Activated CD8-positive, alpha-beta memory T cell treated with anti-CD3 and anti-CD28 coated beads, Interleukin-2, amount 50 U/mL, for 1 hour (primary cell): ENCODE results near the gene SLC12A7.

Experiments
- DNase-seq: peaks from one replicate; pipeline ENCODE4 v3.0.0-alpha.2; 2020; ENCODE audit errors: extremely low read depth

Gene SLC12A7

GRCh38 chr5:1050423-1051365, 61.2 kb downstream of the SLC12A7 start:
- no peak for DNase-seq

GRCh38 chr5:1048861-1049838, 62.7 kb downstream of the SLC12A7 start:
- DNase-seq: no peak

GRCh38 chr5:1048162-1048721, 63.6 kb downstream of the SLC12A7 start:
- no peak for DNase-seq

DNA sequence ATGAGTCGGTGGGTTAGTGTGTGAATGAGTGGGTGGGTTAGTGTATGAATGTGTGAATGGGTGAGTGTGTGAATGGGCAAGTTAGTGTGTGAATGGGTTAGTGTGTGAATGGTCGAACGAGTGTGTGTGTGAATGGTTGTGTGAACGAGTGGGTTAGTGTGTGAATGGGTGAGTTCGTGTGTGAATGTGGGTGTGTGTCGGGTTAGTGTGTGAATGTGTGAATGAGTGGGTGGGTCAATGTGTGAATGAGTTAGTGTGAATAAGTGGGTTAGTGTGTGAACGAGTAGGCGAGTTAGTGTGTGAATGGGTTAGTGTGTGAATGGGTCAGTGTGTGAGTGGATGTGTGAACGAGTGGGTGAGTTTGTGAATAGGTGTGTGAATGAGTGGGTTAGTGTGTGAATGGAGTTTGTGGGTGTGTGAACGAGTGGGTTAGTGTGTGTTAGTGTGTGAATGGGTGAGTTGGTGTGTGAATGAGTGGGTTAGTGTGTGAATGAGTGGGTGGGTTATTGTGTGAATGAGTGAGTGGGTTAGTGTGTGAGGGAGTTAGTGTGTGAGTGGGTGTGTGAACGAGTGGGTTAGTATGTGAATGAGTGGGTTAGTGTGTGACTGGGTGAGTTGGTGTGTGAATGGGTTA, 64.4 kb downstream of the SLC12A7 start:
- DNase-seq: no peak

GRCh38 chr5:1045960-1046560, 65.8 kb downstream of the SLC12A7 start:
- DNase-seq: no peak

- no peak for DNase-seq
These were observed 67.7 kb downstream of the SLC12A7 start for GRCh38 chr5:1044117-1044516.

- DNase-seq: no peak
These were observed 68.5 kb downstream of the SLC12A7 start for GRCh38 chr5:1043327-1043726.

GRCh38 chr5:1042626-1043025, 69.2 kb downstream of the SLC12A7 start:
- no peak for DNase-seq

- no peak for DNase-seq
These were observed 70.4 kb downstream of the SLC12A7 start for GRCh38 chr5:1041225-1042143.

- no peak for DNase-seq
These were observed 71.3 kb downstream of the SLC12A7 start for GRCh38 chr5:1040571-1040970.

DNA sequence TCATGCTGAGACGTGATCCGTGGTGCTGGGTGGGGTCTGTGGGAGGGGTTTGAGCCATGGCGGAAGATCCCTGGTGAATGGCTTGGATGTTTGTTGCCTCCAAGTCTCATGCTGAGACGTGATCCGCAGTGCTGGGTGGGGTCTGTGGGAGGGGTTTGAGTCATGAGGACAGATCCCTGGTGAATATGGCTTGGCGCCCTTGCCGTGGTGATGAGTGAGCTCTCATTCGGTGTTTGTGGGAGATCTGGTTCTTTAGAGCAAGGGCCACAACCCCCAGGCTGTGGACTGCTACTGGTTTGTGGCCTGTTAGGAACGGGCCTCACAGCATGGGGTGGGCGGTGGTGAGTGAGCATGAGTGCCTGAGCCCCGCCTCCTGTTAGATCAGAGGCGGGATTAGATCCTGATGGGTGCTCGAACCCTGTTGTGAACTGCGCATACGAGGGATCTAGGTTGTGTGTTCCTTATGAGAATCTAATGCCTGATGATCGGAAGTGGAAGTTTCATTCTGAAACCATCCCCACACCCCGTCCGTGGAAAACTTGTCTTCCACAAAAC, 72.1 kb downstream of the SLC12A7 start:
- DNase-seq: no peak

GRCh38 chr5:1039210-1039548, 72.7 kb downstream of the SLC12A7 start:
- DNase-seq: no peak

DNA sequence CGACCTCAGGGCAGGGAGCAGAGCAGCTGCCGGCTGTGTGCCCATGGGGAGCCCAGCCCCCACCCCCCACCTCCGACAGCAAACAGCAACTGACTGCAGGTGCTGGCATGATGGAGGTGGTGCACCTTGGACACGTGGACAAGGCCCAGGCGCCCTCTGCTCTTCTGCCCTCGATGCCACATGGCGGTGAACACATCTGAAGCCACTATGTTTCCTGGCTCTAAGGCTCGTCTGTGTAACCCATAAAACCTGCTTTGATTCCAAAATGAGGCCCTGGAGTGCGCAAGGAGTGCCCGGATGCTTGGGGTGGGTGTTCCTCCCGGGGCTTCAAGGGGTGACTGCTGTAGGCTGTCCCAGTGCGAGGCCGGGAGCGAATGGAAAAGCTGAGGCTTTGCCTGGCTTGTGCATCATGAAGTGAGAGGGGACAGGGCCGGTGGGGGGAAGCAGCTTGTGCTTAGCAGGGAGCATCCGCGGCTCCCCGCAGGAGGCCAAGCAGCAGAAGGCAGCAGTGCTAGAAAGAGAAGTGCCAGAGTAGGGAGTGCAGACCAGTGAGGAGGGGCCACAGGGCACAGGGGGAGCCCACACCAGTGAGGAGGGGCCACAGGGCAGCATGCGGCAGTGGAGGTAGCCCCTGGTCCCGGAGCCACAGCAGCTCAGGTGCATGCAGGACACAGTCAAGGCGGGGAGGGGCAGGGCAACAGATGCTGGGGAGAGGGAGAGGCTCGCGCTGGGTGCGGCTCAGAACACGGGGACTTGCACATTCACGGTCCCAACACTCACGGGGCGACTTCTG, 73.2 kb downstream of the SLC12A7 start:
- DNase-seq: no peak

- DNase-seq: no peak
These were observed 74.0 kb downstream of the SLC12A7 start for GRCh38 chr5:1037671-1038416.

- no peak for DNase-seq
These were observed 74.7 kb downstream of the SLC12A7 start for GRCh38 chr5:1037123-1037670.

DNA sequence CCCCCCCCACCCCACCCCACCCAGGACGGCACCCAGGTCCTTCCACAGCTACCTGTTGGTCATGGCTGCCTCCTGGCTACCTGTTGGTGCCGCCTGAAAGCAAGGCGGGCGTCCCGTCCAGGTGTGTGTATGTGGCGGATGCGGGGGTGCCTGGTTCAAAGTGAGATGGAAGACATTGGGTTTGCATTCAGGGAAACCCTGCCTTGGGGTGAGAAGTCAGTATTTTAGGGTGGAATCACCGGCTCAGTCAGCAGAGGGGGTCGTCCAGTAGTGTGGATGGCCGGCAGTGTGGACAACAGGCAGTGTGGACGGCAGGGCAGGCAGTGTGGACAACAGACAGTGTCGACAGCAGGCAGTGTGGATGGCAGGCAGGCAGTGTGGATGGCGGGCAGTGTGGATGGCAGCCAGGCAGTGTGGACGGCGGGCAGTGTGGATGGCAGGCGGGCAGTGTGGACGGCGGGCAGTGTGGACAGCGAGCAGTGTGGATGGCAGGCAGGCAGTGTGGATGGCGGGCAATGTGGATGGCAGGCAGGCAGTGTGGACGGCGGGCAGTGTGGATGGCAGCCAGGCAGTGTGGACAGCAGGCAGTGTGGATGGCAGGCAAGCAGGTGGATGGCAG, 75.2 kb downstream of the SLC12A7 start:
- no peak for DNase-seq
